IMR-90 (cell line): ENCODE results near the gene ACACB. TPM values are rescaled to one million over a fixed set of nuclear protein-coding genes. Genes with fewer than 3 reads are reported as not detected.

Experiments
- ATAC-seq: fragments of 200-7000 bp; cut with Tn5 transposase; 2 replicates; pipeline ENCODE4 v1.9.1; 2020; ENCODE audit warnings: low read depth, mild to moderate bottlenecking, moderate library complexity
- BruUV-seq: library from RNA; stranded (reverse); fragments of 400-500 nt; replicated peaks from 2 replicates; lab custom pipeline; 2021; lab: Mats Ljungman, UMichigan
- CTCF ChIA-PET: fragments of 300-600 bp; formaldehyde crosslinking; extraction: SDS; loops from one replicate; lab custom pipeline; 2021; ENCODE audit warnings: antibody characterized with exemption; lab: Yijun Ruan, JAX
- POLR2A ChIA-PET: fragments of 300-600 bp; sonication (Branson Sonifier 250); formaldehyde crosslinking; loops from one replicate; lab custom pipeline; 2022; ENCODE audit warnings: antibody characterized with exemption; ENCODE audit not compliant: unreplicated experiment; lab: Charles Lee
- DNase-seq: peaks from one replicate; pipeline ENCODE4 v3.0.0; 2013
- H2AFZ ChIP-seq: replicated peaks from 2 replicates; pipeline ENCODE3; 2013; ENCODE audit warnings: low read length, mild to moderate bottlenecking; ENCODE audit not compliant: poor library complexity
- H2AK5ac ChIP-seq: 2 replicates; pipeline ENCODE4 v1.6.1; 2013; ENCODE audit warnings: low read depth, low read length, inconsistent platforms
- H2AK9ac ChIP-seq: replicated peaks from 2 replicates; pipeline ENCODE3; 2013; ENCODE audit warnings: mild to moderate bottlenecking, low read depth, low read length, moderate library complexity; ENCODE audit not compliant: poor library complexity
- H2BK120ac ChIP-seq: 2 replicates; pipeline ENCODE4 v1.6.1; 2013; ENCODE audit warnings: low read depth, low read length, inconsistent platforms
- H2BK15ac ChIP-seq: 3 replicates; pipeline ENCODE4 v1.6.1; 2013; ENCODE audit warnings: low read depth, low read length, inconsistent platforms
- H2BK20ac ChIP-seq: 2 replicates; pipeline ENCODE4 v1.6.1; 2013; ENCODE audit warnings: low read depth, mild to moderate bottlenecking, inconsistent platforms, low read length, moderate library complexity
- H2BK5ac ChIP-seq: 2 replicates; pipeline ENCODE4 v1.6.1; 2013; ENCODE audit warnings: mild to moderate bottlenecking, low read depth, low read length, inconsistent platforms; ENCODE audit not compliant: poor library complexity, severe bottlenecking
- H3K14ac ChIP-seq: replicated peaks from 2 replicates; pipeline ENCODE4 v1.6.1; 2013; ENCODE audit warnings: low read depth, low read length, inconsistent platforms
- H3K18ac ChIP-seq: 2 replicates; pipeline ENCODE4 v1.6.1; 2013; ENCODE audit warnings: low read depth, low read length, control low read depth
- H3K23ac ChIP-seq: 2 replicates; pipeline ENCODE4 v1.6.1; 2013; ENCODE audit warnings: low read depth, low read length, inconsistent platforms
- H3K27ac ChIP-seq: 2 replicates; pipeline ENCODE4 v1.5.1; 2013; ENCODE audit warnings: mild to moderate bottlenecking, control low read depth, low read length; ENCODE audit not compliant: insufficient read depth
- H3K27me3 ChIP-seq: 2 replicates; pipeline ENCODE4 v1.6.1; 2013; ENCODE audit warnings: low read length; ENCODE audit not compliant: control insufficient read depth, insufficient read depth
- H3K36me3 ChIP-seq: 2 replicates; pipeline ENCODE4 v1.6.1; 2013; ENCODE audit warnings: low read length, mixed read lengths; ENCODE audit not compliant: control insufficient read depth, insufficient read depth
- H3K4ac ChIP-seq: 2 replicates; pipeline ENCODE4 v1.6.1; 2013; ENCODE audit warnings: low read depth, low read length, inconsistent platforms
- H3K4me1 ChIP-seq: 2 replicates; pipeline ENCODE4 v1.6.1; 2013; ENCODE audit warnings: low read length, mixed read lengths; ENCODE audit not compliant: control insufficient read depth, insufficient read depth
- H3K4me2 ChIP-seq: 2 replicates; pipeline ENCODE4 v1.6.1; 2013; ENCODE audit warnings: low read depth, mild to moderate bottlenecking, control low read depth, low read length, moderate library complexity
- H3K4me3 ChIP-seq: 2 replicates; pipeline ENCODE4 v1.5.1; 2013; ENCODE audit warnings: low read depth, mild to moderate bottlenecking, control low read depth, low read length, moderate library complexity; ENCODE audit not compliant: insufficient read depth
- H3K56ac ChIP-seq: 2 replicates; pipeline ENCODE4 v1.6.1; 2013; ENCODE audit warnings: low read length, inconsistent platforms; ENCODE audit not compliant: insufficient read depth; ENCODE audit errors: extremely low read depth
- H3K79me1 ChIP-seq, 2 experiments: 2 replicates each; pipeline ENCODE4 v1.6.1; 2013; ENCODE audit warnings: low read length in 2 of 2, inconsistent platforms in 1 of 2, low read depth in 1 of 2
- H3K9ac ChIP-seq: 2 replicates; pipeline ENCODE4 v1.6.1; 2013; ENCODE audit warnings: low read depth, low read length, control low read depth
- H3K9me1 ChIP-seq: 2 replicates; pipeline ENCODE4 v1.6.1; 2013; ENCODE audit warnings: low read length, inconsistent platforms; ENCODE audit not compliant: insufficient read depth
- H3K9me3 ChIP-seq: 2 replicates; pipeline ENCODE4 v1.6.1; 2013; ENCODE audit warnings: low read length; ENCODE audit not compliant: control insufficient read depth, insufficient read depth
- H4K20me1 ChIP-seq: 2 replicates; pipeline ENCODE4 v1.6.1; 2013; ENCODE audit warnings: low read length, inconsistent platforms; ENCODE audit not compliant: insufficient read depth
- H4K5ac ChIP-seq: 2 replicates; pipeline ENCODE4 v1.6.1; 2013; ENCODE audit warnings: mild to moderate bottlenecking, low read depth, low read length, control low read depth
- H4K8ac ChIP-seq, 2 experiments: 2 replicates each; pipeline ENCODE4 v1.6.1; 2013; ENCODE audit warnings: low read depth in 2 of 2, low read length in 2 of 2, control low read depth in 1 of 2, inconsistent platforms in 1 of 2
- H4K91ac ChIP-seq: 2 replicates; pipeline ENCODE4 v1.6.1; 2013; ENCODE audit warnings: low read depth, low read length, inconsistent platforms; ENCODE audit not compliant: insufficient read depth
- CEBPB ChIP-seq: IDR thresholded peaks from 2 replicates; pipeline ENCODE4 v1.6.1; 2012; ENCODE audit warnings: low read depth, low read length, improper control_type of control experiment
- CHD1 ChIP-seq: IDR thresholded peaks from 2 replicates; pipeline ENCODE4 v1.6.1; 2012; ENCODE audit warnings: low read depth, low read length, improper control_type of control experiment
- ELK1 ChIP-seq: fragments of 150-350 bp; IDR thresholded peaks from 2 replicates; pipeline ENCODE4 v1.6.1; 2016; ENCODE audit warnings: low read depth, mild to moderate bottlenecking, low read length, moderate library complexity, borderline replicate concordance
- MAZ ChIP-seq: IDR thresholded peaks from 2 replicates; pipeline ENCODE4 v1.6.1; 2012; ENCODE audit warnings: low read depth, mild to moderate bottlenecking, low read length, improper control_type of control experiment, moderate library complexity, borderline replicate concordance
- MXI1 ChIP-seq: IDR thresholded peaks from 2 replicates; pipeline ENCODE4 v1.6.1; 2012; ENCODE audit warnings: low read depth, mild to moderate bottlenecking, low read length, moderate library complexity, borderline replicate concordance
- NFE2L2 ChIP-seq: fragments of 150-350 bp; IDR thresholded peaks from 2 replicates; pipeline ENCODE4 v1.6.1; 2016; ENCODE audit warnings: low read depth, mild to moderate bottlenecking, low read length
- POLR2A ChIP-seq: IDR thresholded peaks from 2 replicates; pipeline ENCODE4 v1.6.1; 2012; ENCODE audit warnings: mild to moderate bottlenecking, low read depth, low read length
- RAD21 ChIP-seq: IDR thresholded peaks from 2 replicates; pipeline ENCODE4 v1.6.1; 2012; ENCODE audit warnings: low read length, improper control_type of control experiment
- RFX5 ChIP-seq: IDR thresholded peaks from 2 replicates; pipeline ENCODE4 v1.8.0; 2012; ENCODE audit warnings: low read depth, mild to moderate bottlenecking, low read length, moderate library complexity
- WGBS, 2 experiments: methylation state at CpG; one replicate each; pipeline versions ENCODE4 v1.1.5 to v1.1.7; 2013; ENCODE audit warnings: missing lambda C conversion rate in 2 of 2; ENCODE audit not compliant: insufficient read length in 1 of 2; ENCODE audit errors: extremely low coverage in 2 of 2; 5-methylcytosine and 5-hydroxymethylcytosine counted together
- dilution Hi-C: fragments of 300-500 bp; cut with HindIII; formaldehyde crosslinking; loops from one replicate; pipeline ENCODE4 v1.14.3; 2018; ENCODE audit warnings: low sequenced_read_pairs; ENCODE audit not compliant: unreplicated experiment
- in situ Hi-C: fragments of 300-500 bp; cut with MboI; formaldehyde crosslinking; loops from 3 replicates; pipeline ENCODE4 v1.14.3; 2019; ENCODE audit warnings: low sequenced_read_pairs, inconsistent platforms, mixed read lengths
- intact Hi-C: fragments of 100-400 bp; cut with micrococcal nuclease; formaldehyde crosslinking; loops from 2 replicates; pipeline ENCODE4 v1.10.0; 2022
- polyA plus RNA-seq, 3 experiments: library from polyadenylated mRNA; depleted of rRNA; stranded (reverse); fragments of >200 nt; gene quantifications; 2 replicates each; pipeline ENCODE4 v1.2.3, GENCODE V29; 2012; ENCODE audit warnings: low replicate concordance in 1 of 3
- total RNA-seq: library from RNA; depleted of rRNA; stranded (reverse); fragments of >200 nt; gene quantifications from 2 replicates; pipeline ENCODE4 v1.2.3, GENCODE V29; 2012
- TF ChIP-seq, protein P1 (sequence below): conservative IDR thresholded peaks from 2 replicates; pipeline ENCODE4 v1.5.1; 2012; ENCODE audit warnings: mild to moderate bottlenecking, low read depth, low read length, improper control_type of control experiment
- TF ChIP-seq, protein P2 (sequence below): fragments of 150-350 bp; IDR thresholded peaks from 2 replicates; pipeline ENCODE4 v1.6.1; 2017; ENCODE audit warnings: mild to moderate bottlenecking, antibody characterized with exemption, low read length, low read depth

Gene ACACB
- total and polyA plus RNA-seq, 2 of the 4 experiments (the other 2 are of a cell fraction) = 2.0 to 2.1 TPM

DNA sequence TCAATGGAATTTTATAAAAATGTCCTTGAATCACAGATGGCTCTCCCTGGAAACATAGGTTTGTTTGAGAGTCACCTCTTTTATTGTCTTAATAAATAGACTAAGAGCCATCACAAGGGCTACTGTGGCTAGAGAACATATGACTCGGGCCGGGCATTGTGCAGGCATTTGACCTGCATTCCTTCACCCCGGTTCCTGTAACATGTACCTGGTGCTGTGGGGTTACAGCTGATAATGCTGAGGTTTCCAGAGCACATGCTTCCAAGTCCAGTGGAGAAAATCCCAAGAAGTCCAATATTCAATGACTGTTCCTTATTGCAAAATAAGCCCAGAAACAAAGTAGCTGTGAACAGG lies 1.0 kb upstream of the ACACB start:
- H2AK5ac ChIP-seq = no peak overlapping the region
- no peak overlapping the region for H3K14ac ChIP-seq
- H3K9ac ChIP-seq = no peak overlapping the region
- no peak overlapping the region for H3K56ac ChIP-seq
- in situ Hi-C loops (no loop called here), dilution Hi-C loops (no loop called here), intact Hi-C loops (no loop called here)
- H3K9me1 ChIP-seq = no peaks in the 10 kb centered on the region; the same call in 1 of the 2 replicates
- H2BK15ac ChIP-seq = no peak overlapping the region
- no peak overlapping the region for H2BK5ac ChIP-seq
- no peak overlapping the region for H2AFZ ChIP-seq
- no peaks in the 10 kb centered on the region for H4K20me1 ChIP-seq
- no peak overlapping the region for H3K18ac ChIP-seq
- H3K27ac ChIP-seq = no peak overlapping the region
- H4K91ac ChIP-seq = no peak overlapping the region
- H3K9me3 ChIP-seq = no peaks in the 10 kb centered on the region
- H3K4me1 ChIP-seq = no peaks in the 10 kb centered on the region
- ATAC-seq = no peak
- no peaks in the 10 kb centered on the region; a peak in 1 of 4 replicates for H3K79me1 ChIP-seq
- TF ChIP-seq CEBPB = no peak
- TF ChIP-seq POLR2A = no peak
- no peak for TF ChIP-seq NFE2L2
- no peak for TF ChIP-seq RFX5
- TF ChIP-seq, protein P1, sequence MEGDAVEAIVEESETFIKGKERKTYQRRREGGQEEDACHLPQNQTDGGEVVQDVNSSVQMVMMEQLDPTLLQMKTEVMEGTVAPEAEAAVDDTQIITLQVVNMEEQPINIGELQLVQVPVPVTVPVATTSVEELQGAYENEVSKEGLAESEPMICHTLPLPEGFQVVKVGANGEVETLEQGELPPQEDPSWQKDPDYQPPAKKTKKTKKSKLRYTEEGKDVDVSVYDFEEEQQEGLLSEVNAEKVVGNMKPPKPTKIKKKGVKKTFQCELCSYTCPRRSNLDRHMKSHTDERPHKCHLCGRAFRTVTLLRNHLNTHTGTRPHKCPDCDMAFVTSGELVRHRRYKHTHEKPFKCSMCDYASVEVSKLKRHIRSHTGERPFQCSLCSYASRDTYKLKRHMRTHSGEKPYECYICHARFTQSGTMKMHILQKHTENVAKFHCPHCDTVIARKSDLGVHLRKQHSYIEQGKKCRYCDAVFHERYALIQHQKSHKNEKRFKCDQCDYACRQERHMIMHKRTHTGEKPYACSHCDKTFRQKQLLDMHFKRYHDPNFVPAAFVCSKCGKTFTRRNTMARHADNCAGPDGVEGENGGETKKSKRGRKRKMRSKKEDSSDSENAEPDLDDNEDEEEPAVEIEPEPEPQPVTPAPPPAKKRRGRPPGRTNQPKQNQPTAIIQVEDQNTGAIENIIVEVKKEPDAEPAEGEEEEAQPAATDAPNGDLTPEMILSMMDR = no peak
- TF ChIP-seq MXI1 = no peak
- no peak for TF ChIP-seq MAZ
- TF ChIP-seq, protein P2, sequence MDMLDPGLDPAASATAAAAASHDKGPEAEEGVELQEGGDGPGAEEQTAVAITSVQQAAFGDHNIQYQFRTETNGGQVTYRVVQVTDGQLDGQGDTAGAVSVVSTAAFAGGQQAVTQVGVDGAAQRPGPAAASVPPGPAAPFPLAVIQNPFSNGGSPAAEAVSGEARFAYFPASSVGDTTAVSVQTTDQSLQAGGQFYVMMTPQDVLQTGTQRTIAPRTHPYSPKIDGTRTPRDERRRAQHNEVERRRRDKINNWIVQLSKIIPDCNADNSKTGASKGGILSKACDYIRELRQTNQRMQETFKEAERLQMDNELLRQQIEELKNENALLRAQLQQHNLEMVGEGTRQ = no peak
- TF ChIP-seq CHD1 = no peak
- TF ChIP-seq RAD21 = no peak
- no peak for TF ChIP-seq ELK1
- no peaks in the 10 kb centered on the region for H3K27me3 ChIP-seq
- H3K36me3 ChIP-seq = no peaks in the 10 kb centered on the region
- H2BK20ac ChIP-seq = no peak overlapping the region
- no peak overlapping the region for H3K4me2 ChIP-seq
- H3K4me3 ChIP-seq = no peak overlapping the region
- no peak overlapping the region for H3K23ac ChIP-seq
- no peak overlapping the region for H4K8ac ChIP-seq
- H4K5ac ChIP-seq = no peak overlapping the region
- H3K4ac ChIP-seq = no peak overlapping the region
- no peak overlapping the region for H2AK9ac ChIP-seq
- H2BK120ac ChIP-seq = no peak overlapping the region
- DNase-seq = no peak
- 86% methylated on average over 3 of the region's 3 CpGs; no CpG with 5 or more reads in 1 of the 2 experiments for WGBS, 2 experiments
- ChIA-PET CTCF (no interaction called here), POLR2A (no interaction called here)
- no TSS peak for BruUV-seq
